Esophagus squamous epithelium (tissue), 5 donors: ENCODE results near the gene ZCCHC3. TPM values are rescaled to one million over a fixed set of nuclear protein-coding genes. Genes with fewer than 3 reads are reported as not detected.
A peak's percentile ranks its signal among the peaks of the same experiment; 100 is the strongest.
"Not testable (repeated sequence)": the region's sequence is repeated elsewhere in the genome, so short reads cannot be mapped to it uniquely, and the experiment has no call there.

Experiments used
- DNase-seq: peaks from one replicate; lab custom pipeline; 2025; lab: John Stamatoyannopoulos, UW
- H3K27ac ChIP-seq, 4 donors: fragments of 200-600 bp; sonication (generic); one replicate each; pipeline ENCODE4 v1.5.1; 2016 to 2019; ENCODE audit warnings: mild to moderate bottlenecking in 1 of 4
- H3K27me3 ChIP-seq, 4 donors: fragments of 200-600 bp; sonication (generic); 1 replicate in 3 of 4; 2 replicates in 1 of 4; pipeline versions ENCODE4 v1.5.1 to v1.6.0; 2017 to 2021; ENCODE audit warnings: antibody characterized with exemption in 1 of 4
- H3K36me3 ChIP-seq, 3 donors: fragments of 200-600 bp; sonication (generic); one replicate each; pipeline ENCODE4 v1.5.1; 2016 to 2019
- H3K4me1 ChIP-seq, 3 donors: fragments of 200-600 bp; sonication (generic); one replicate each; pipeline ENCODE4 v1.5.1; 2017 to 2019
- H3K4me3 ChIP-seq, 4 donors: fragments of 200-600 bp; sonication (generic); 1 replicate in 3 of 4; 2 replicates in 1 of 4; pipeline ENCODE4 v1.5.1; 2016 to 2019; ENCODE audit warnings: mild to moderate bottlenecking in 2 of 4, moderate library complexity in 1 of 4
- H3K9me3 ChIP-seq, 3 donors: fragments of 200-600 bp; sonication (generic); one replicate each; pipeline ENCODE4 v1.5.1; 2016 to 2019
- CTCF ChIP-seq, 6 experiments: fragments of 450-650 bp in 4 of 6; fragments of 200-600 bp in 2 of 6; sonication (generic) in 2 of 6; IDR thresholded peaks; one replicate each; pipeline ENCODE4 v1.5.1; 2016 to 2019; ENCODE audit warnings: antibody characterized with exemption in 6 of 6, mild to moderate bottlenecking in 4 of 6, moderate library complexity in 4 of 6
- POLR2A ChIP-seq, 4 donors: fragments of 450-650 bp; IDR thresholded peaks; one replicate each; pipeline ENCODE4 v1.6.1; 2017; ENCODE audit warnings: antibody characterized with exemption in 4 of 4, mild to moderate bottlenecking in 4 of 4, moderate library complexity in 3 of 4
- WGBS, 2 donors: methylation state at CpG; one replicate each; pipeline ENCODE4 v1.1.5; 2018; 5-methylcytosine and 5-hydroxymethylcytosine counted together
- intact Hi-C: fragments of 100-400 bp; cut with DNase I; formaldehyde crosslinking; loops from one replicate; pipeline ENCODE4 v1.15.0; 2022
- total RNA-seq, 4 donors: library from RNA; depleted of rRNA; stranded (reverse); fragments of >200 nt; gene quantifications; one replicate each; pipeline ENCODE4 v1.1.0, GENCODE V29; 2016
- donor health status: DM: yes; HTN: yes; CAD: no.

The ZCCHC3 gene
- total RNA-seq, 4 donors from 2014 or later, result 6.8 to 14.1 (median 9.2) TPM

GRCh38 chr20:328975-329695, 31.8 kb downstream of the ZCCHC3 start:
- Histone ChIP-seq H3K4me1 (peaks cover 26 to 61% (median 36%) of the 10 kb centered on the region in 3 donors), H3K27ac (peak overlapping the region in 3 of 4 donors; percentile 24 to 98 (median 83)), H3K36me3 (no peaks in the 10 kb centered on the region), H3K27me3 (peaks cover 0 to 6% (median 0%) of the 10 kb centered on the region in 4 donors), H3K9me3 (no peaks in the 10 kb centered on the region), H3K4me3 (no peak overlapping the region)
- TF ChIP-seq POLR2A (IDR thresholded peaks at IDR 0.05), result no peak
- no peak for TF ChIP-seq CTCF (IDR thresholded peaks at IDR 0.05)
- WGBS, 2 donors, result 40 to 49% methylated on average over 7 of the region's 7 CpGs
- intact Hi-C loops, result no loop called here
- DNase-seq, result no peak

GRCh38 chr20:329851-330232, 32.5 kb downstream of the ZCCHC3 start:
- Histone ChIP-seq H3K27ac (peak overlapping the region in 1 of 4 donors; percentile 98), H3K36me3 (no peaks in the 10 kb centered on the region), H3K4me3 (no peak overlapping the region), H3K27me3 (peaks cover 0 to 6% (median 0%) of the 10 kb centered on the region in 4 donors), H3K9me3 (no peaks in the 10 kb centered on the region), H3K4me1 (peaks cover 26 to 54% (median 35%) of the 10 kb centered on the region in 3 donors)
- no peak for DNase-seq
- TF ChIP-seq CTCF (IDR thresholded peaks at IDR 0.05), result no peak
- TF ChIP-seq POLR2A (IDR thresholded peaks at IDR 0.05), result no peak
- 29 to 58% methylated on average over 2 of the region's 4 CpGs for WGBS, 2 donors
- intact Hi-C loops, result no loop called here

- intact Hi-C loops, result no loop called here
- no peaks in the 10 kb centered on the region for H3K36me3 ChIP-seq
- H3K4me1 ChIP-seq, result peaks cover 26 to 53% (median 35%) of the 10 kb centered on the region in 3 donors
- H3K27me3 ChIP-seq, result peaks cover 0 to 6% (median 0%) of the 10 kb centered on the region in 4 donors
- no peak overlapping the region for H3K4me3 ChIP-seq
- H3K27ac ChIP-seq, result peak overlapping the region in 1 of 4 donors; percentile 98
- WGBS, 2 donors, result 35 to 49% methylated on average over 10 to 13 of the region's 16 CpGs
- no peak for DNase-seq
- TF ChIP-seq POLR2A (IDR thresholded peaks at IDR 0.05), result no peak
- TF ChIP-seq CTCF (IDR thresholded peaks at IDR 0.05), result peak; percentile 58 to 84 (median 74)
- H3K9me3 ChIP-seq, result no peaks in the 10 kb centered on the region
Observed at GRCh38 chr20:330233-331149, 33.1 kb downstream of the ZCCHC3 start.

GRCh38 chr20:334578-334977, 37.2 kb downstream of the ZCCHC3 start:
- Histone ChIP-seq H3K27me3 (no peaks in the 10 kb centered on the region), H3K9me3 (no peaks in the 10 kb centered on the region), H3K4me3 (no peak overlapping the region), H3K36me3 (no peaks in the 10 kb centered on the region), H3K4me1 (peaks cover 9 to 15% (median 11%) of the 10 kb centered on the region in 3 donors), H3K27ac (no peak overlapping the region)
- TF ChIP-seq POLR2A (IDR thresholded peaks at IDR 0.05) (no peak), CTCF (IDR thresholded peaks at IDR 0.05) (no peak)
- 90 to 93% methylated on average over 8 of the region's 8 CpGs for WGBS, 2 donors
- intact Hi-C loops, result no loop called here
- no peak for DNase-seq

GRCh38 chr20:336040-336439, 38.7 kb downstream of the ZCCHC3 start:
- intact Hi-C loops, DNase-seq, H3K4me3 ChIP-seq: not testable (repeated sequence)

More at GRCh38 chr20:336040-336439, 38.7 kb downstream of the ZCCHC3 start:
- not testable (repeated sequence) for H3K4me1 ChIP-seq, H3K27ac ChIP-seq, H3K9me3 ChIP-seq, H3K36me3 ChIP-seq, H3K27me3 ChIP-seq
- WGBS, 2 donors, result 80% methylated on average over 1 of the region's 1 CpG; no CpG with 5 or more reads in 1 of the 2 donors
